Immature natural killer cell (primary cell): ENCODE results near the gene PKHD1. TPM values are rescaled to one million over a fixed set of nuclear protein-coding genes. Genes with fewer than 3 reads are reported as not detected.

ENCODE experiments used
- DNase-seq, 3 donors: peaks; one replicate each; pipeline ENCODE4 v3.0.0; 2022; ENCODE audit warnings: mixed read lengths in 1 of 3
- H3K27ac Mint-ChIP-seq, 6 donors: one replicate each; pipeline ENCODE4 v1.8.0; 2020; ENCODE audit warnings: mixed read lengths in 6 of 6, mild to moderate bottlenecking in 5 of 6, inconsistent platforms in 4 of 6, moderate library complexity in 3 of 6
- H3K27me3 Mint-ChIP-seq, 3 donors: one replicate each; pipeline ENCODE4 v1.8.0; 2020 to 2021; ENCODE audit warnings: low read depth in 3 of 3, mild to moderate bottlenecking in 3 of 3, mixed read lengths in 3 of 3, moderate library complexity in 3 of 3, inconsistent platforms in 1 of 3
- H3K36me3 Mint-ChIP-seq, 3 donors: one replicate each; pipeline ENCODE4 v1.8.0; 2020; ENCODE audit warnings: mixed read lengths in 3 of 3, inconsistent platforms in 2 of 3, mild to moderate bottlenecking in 2 of 3
- H3K4me1 Mint-ChIP-seq, 2 donors: one replicate each; pipeline ENCODE4 v1.8.0; 2020; ENCODE audit warnings: inconsistent platforms in 2 of 2, mild to moderate bottlenecking in 2 of 2, mixed read lengths in 2 of 2, moderate library complexity in 1 of 2
- H3K4me3 Mint-ChIP-seq, 5 donors: one replicate each; pipeline ENCODE4 v1.8.0; 2020; ENCODE audit warnings: mild to moderate bottlenecking in 5 of 5, mixed read lengths in 5 of 5, inconsistent platforms in 3 of 5, moderate library complexity in 3 of 5
- H3K9me3 Mint-ChIP-seq, 6 donors: one replicate each; pipeline ENCODE4 v1.8.0; 2020; ENCODE audit warnings: mild to moderate bottlenecking in 6 of 6, mixed read lengths in 6 of 6, inconsistent platforms in 4 of 6, moderate library complexity in 3 of 6
- polyA plus RNA-seq, 3 donors: library from polyadenylated mRNA; unstranded; fragments of 300-500 nt; fragmentation: Illumina TruSeq; gene quantifications; one replicate each; pipeline ENCODE4 v1.2.3, GENCODE V29; 2021

The PKHD1 gene
- polyA plus RNA-seq, 3 donors from 2014 or later = not detected

GRCh38 chr6:51648236-51648635 lies 439.2 kb downstream of the PKHD1 start:
- H3K9me3 Mint-ChIP-seq = peaks cover 0 to 6% (median 3%) of the 10 kb centered on the region in 6 donors
- no peaks in the 10 kb centered on the region for H3K36me3 Mint-ChIP-seq
- H3K27ac Mint-ChIP-seq = no peak overlapping the region
- no peak overlapping the region for H3K4me3 Mint-ChIP-seq
- no peaks in the 10 kb centered on the region for H3K4me1 Mint-ChIP-seq
- H3K27me3 Mint-ChIP-seq = peaks cover 0 to 1% (median 0%) of the 10 kb centered on the region in 3 donors
- no peak for DNase-seq

GRCh38 chr6:51644426-51644825 lies 443.0 kb downstream of the PKHD1 start:
- peaks cover 0 to 2% (median 0%) of the 10 kb centered on the region in 3 donors for H3K27me3 Mint-ChIP-seq
- no peak for DNase-seq
- H3K9me3 Mint-ChIP-seq = peaks cover 0 to 19% (median 7%) of the 10 kb centered on the region in 6 donors
- H3K4me1 Mint-ChIP-seq = no peaks in the 10 kb centered on the region
- no peaks in the 10 kb centered on the region for H3K36me3 Mint-ChIP-seq
- H3K4me3 Mint-ChIP-seq = no peak overlapping the region
- H3K27ac Mint-ChIP-seq = no peak overlapping the region

- Mint-ChIP-seq H3K27me3 (peaks cover 0 to 2% (median 0%) of the 10 kb centered on the region in 3 donors), H3K36me3 (no peaks in the 10 kb centered on the region), H3K27ac (no peak overlapping the region), H3K4me3 (no peak overlapping the region), H3K4me1 (no peaks in the 10 kb centered on the region), H3K9me3 (peaks cover 0 to 14% (median 6%) of the 10 kb centered on the region in 6 donors)
- no peak for DNase-seq
These were observed 447.4 kb downstream of the PKHD1 start for GRCh38 chr6:51640021-51640420.

- Mint-ChIP-seq H3K4me1 (no peaks in the 10 kb centered on the region), H3K9me3 (peaks cover 0 to 24% (median 3%) of the 10 kb centered on the region in 6 donors), H3K4me3 (no peak overlapping the region), H3K27ac (no peak overlapping the region), H3K27me3 (no peaks in the 10 kb centered on the region), H3K36me3 (no peaks in the 10 kb centered on the region)
- no peak for DNase-seq
These were observed 454.0 kb downstream of the PKHD1 start for GRCh38 chr6:51633424-51633823.

- H3K9me3 Mint-ChIP-seq = peaks cover 0 to 35% (median 2%) of the 10 kb centered on the region in 6 donors
- no peak overlapping the region for H3K27ac Mint-ChIP-seq
- H3K36me3 Mint-ChIP-seq = no peaks in the 10 kb centered on the region
- DNase-seq = no peak
- H3K4me3 Mint-ChIP-seq = no peak overlapping the region
- H3K4me1 Mint-ChIP-seq = no peaks in the 10 kb centered on the region
- H3K27me3 Mint-ChIP-seq = no peaks in the 10 kb centered on the region
These were observed 457.4 kb downstream of the PKHD1 start for GRCh38 chr6:51630011-51630410.

- no peak overlapping the region for H3K27ac Mint-ChIP-seq
- no peaks in the 10 kb centered on the region for H3K4me1 Mint-ChIP-seq
- H3K9me3 Mint-ChIP-seq = peaks cover 0 to 36% (median 1%) of the 10 kb centered on the region in 6 donors
- DNase-seq = no peak
- no peaks in the 10 kb centered on the region for H3K36me3 Mint-ChIP-seq
- H3K27me3 Mint-ChIP-seq = peaks cover 0 to 2% (median 0%) of the 10 kb centered on the region in 3 donors
- H3K4me3 Mint-ChIP-seq = no peak overlapping the region
These were observed 461.0 kb downstream of the PKHD1 start for GRCh38 chr6:51626391-51626790.

- H3K36me3 Mint-ChIP-seq = no peaks in the 10 kb centered on the region
- H3K4me3 Mint-ChIP-seq = no peak overlapping the region
- no peak for DNase-seq
- H3K27ac Mint-ChIP-seq = no peak overlapping the region
- H3K27me3 Mint-ChIP-seq = peaks cover 0 to 2% (median 0%) of the 10 kb centered on the region in 3 donors
- H3K4me1 Mint-ChIP-seq = no peaks in the 10 kb centered on the region
- H3K9me3 Mint-ChIP-seq = peaks cover 0 to 30% (median 3%) of the 10 kb centered on the region in 6 donors
These were observed 461.8 kb downstream of the PKHD1 start for GRCh38 chr6:51625566-51625965.

GRCh38 chr6:51620971-51621370 lies 466.4 kb downstream of the PKHD1 start:
- Mint-ChIP-seq H3K4me3 (no peak overlapping the region), H3K9me3 (peaks cover 0 to 19% (median 3%) of the 10 kb centered on the region in 6 donors), H3K27me3 (peaks cover 0 to 2% (median 0%) of the 10 kb centered on the region in 3 donors), H3K4me1 (no peaks in the 10 kb centered on the region), H3K36me3 (no peaks in the 10 kb centered on the region), H3K27ac (no peak overlapping the region)
- DNase-seq = no peak

- peaks cover 0 to 5% (median 3%) of the 10 kb centered on the region in 6 donors for H3K9me3 Mint-ChIP-seq
- no peaks in the 10 kb centered on the region for H3K36me3 Mint-ChIP-seq
- H3K27ac Mint-ChIP-seq = no peak overlapping the region
- H3K4me3 Mint-ChIP-seq = no peak overlapping the region
- peaks cover 0 to 2% (median 0%) of the 10 kb centered on the region in 3 donors for H3K27me3 Mint-ChIP-seq
- DNase-seq = no peak
- H3K4me1 Mint-ChIP-seq = no peaks in the 10 kb centered on the region
These were observed 468.2 kb downstream of the PKHD1 start for GRCh38 chr6:51619042-51619799.

GRCh38 chr6:51618563-51618962 lies 468.9 kb downstream of the PKHD1 start:
- DNase-seq = no peak
- Mint-ChIP-seq H3K4me1 (no peaks in the 10 kb centered on the region), H3K4me3 (no peak overlapping the region), H3K36me3 (no peaks in the 10 kb centered on the region), H3K27me3 (peaks cover 0 to under 1% (median 0%) of the 10 kb centered on the region in 3 donors), H3K9me3 (peaks cover 0 to 5% (median 3%) of the 10 kb centered on the region in 6 donors), H3K27ac (no peak overlapping the region)

- Mint-ChIP-seq H3K9me3 (peaks cover 2 to 10% (median 4%) of the 10 kb centered on the region in 6 donors), H3K4me3 (no peak overlapping the region), H3K27me3 (no peaks in the 10 kb centered on the region), H3K36me3 (no peaks in the 10 kb centered on the region), H3K27ac (no peak overlapping the region), H3K4me1 (no peaks in the 10 kb centered on the region)
- no peak for DNase-seq
These were observed 469.7 kb downstream of the PKHD1 start for GRCh38 chr6:51617751-51618150.

GRCh38 chr6:51616243-51616642 lies 471.2 kb downstream of the PKHD1 start:
- no peaks in the 10 kb centered on the region for H3K27me3 Mint-ChIP-seq
- DNase-seq = no peak
- H3K27ac Mint-ChIP-seq = no peak overlapping the region
- no peaks in the 10 kb centered on the region for H3K4me1 Mint-ChIP-seq
- no peaks in the 10 kb centered on the region for H3K36me3 Mint-ChIP-seq
- H3K4me3 Mint-ChIP-seq = no peak overlapping the region
- H3K9me3 Mint-ChIP-seq = peaks cover 0 to 11% (median 5%) of the 10 kb centered on the region in 6 donors

- Mint-ChIP-seq H3K36me3 (peaks cover 0 to 6% (median 0%) of the 10 kb centered on the region in 3 donors), H3K27me3 (peaks cover 0 to 2% (median 0%) of the 10 kb centered on the region in 3 donors), H3K27ac (no peak overlapping the region), H3K4me3 (no peak overlapping the region), H3K4me1 (no peaks in the 10 kb centered on the region), H3K9me3 (peaks cover 0 to 12% (median 6%) of the 10 kb centered on the region in 6 donors)
- no peak for DNase-seq
These were observed 472.7 kb downstream of the PKHD1 start for GRCh38 chr6:51614725-51615124.

- Mint-ChIP-seq H3K27me3 (peaks cover 0 to 2% (median 0%) of the 10 kb centered on the region in 3 donors), H3K9me3 (peaks cover 3 to 13% (median 10%) of the 10 kb centered on the region in 6 donors), H3K4me1 (no peaks in the 10 kb centered on the region), H3K36me3 (peaks cover 0 to 6% (median 0%) of the 10 kb centered on the region in 3 donors), H3K27ac (no peak overlapping the region), H3K4me3 (no peak overlapping the region)
- DNase-seq = no peak
These were observed 473.9 kb downstream of the PKHD1 start for GRCh38 chr6:51613558-51613957.
